Ovary (tissue), 9 donors: ENCODE measurements around the gene TMUB2. TPM values are rescaled to one million over a fixed set of nuclear protein-coding genes. Genes with fewer than 3 reads are reported as not detected.

Experiments
- DNase-seq, 5 donors: peaks; one replicate each; pipeline ENCODE4 v3.0.0-alpha.2; 2019 to 2020
- H3K27ac ChIP-seq, 2 donors: fragments of 200-600 bp; one replicate each; pipeline versions ENCODE4 v1.5.1 to v1.8.0; 2019 to 2022
- H3K27me3 ChIP-seq: fragments of 200-600 bp; one replicate; pipeline ENCODE4 v1.8.0; 2022
- H3K36me3 ChIP-seq: fragments of 200-600 bp; sonication (generic); one replicate; pipeline ENCODE4 v1.5.1; 2019
- H3K4me1 ChIP-seq: one replicate; pipeline ENCODE4 v1.8.1; 2013; ENCODE audit warnings: mild to moderate bottlenecking, moderate library complexity; ENCODE audit not compliant: insufficient read depth
- H3K4me3 ChIP-seq: fragments of 200-600 bp; sonication (generic); one replicate; pipeline ENCODE4 v1.5.1; 2017
- H3K9me3 ChIP-seq, 2 donors: fragments of 200-600 bp in 1 of 2; sonication (generic) in 1 of 2; one replicate each; pipeline versions ENCODE4 v1.5.1 to v1.8.1; 2013 to 2019; ENCODE audit warnings: mild to moderate bottlenecking in 1 of 2, moderate library complexity in 1 of 2
- EP300 ChIP-seq: sonication (generic); formaldehyde crosslinking; IDR thresholded peaks from one replicate; pipeline ENCODE4 v1.6.1; 2017; ENCODE audit warnings: antibody characterized with exemption
- POLR2A ChIP-seq: fragments of 450-650 bp; IDR thresholded peaks from one replicate; pipeline ENCODE4 v1.6.1; 2017; ENCODE audit warnings: antibody characterized with exemption, mild to moderate bottlenecking, moderate library complexity
- WGBS, 3 donors: extraction: QIAGEN DNeasy Blood & Tissue Kit in 1 of 3; methylation state at CpG; one replicate each; pipeline versions ENCODE4 v1.1.5 to v1.1.7; 2013 to 2017; 5-methylcytosine and 5-hydroxymethylcytosine counted together
- intact Hi-C, 4 donors: fragments of 100-400 bp; cut with DNase I; formaldehyde crosslinking; loops; one replicate each; pipeline versions ENCODE4 v1.11.0 to v1.15.1; 2022 to 2023
- polyA plus RNA-seq, 2 donors: library from polyadenylated mRNA; stranded (reverse); fragments of 200-250 nt in 1 of 2; fragments of 350-450 nt in 1 of 2; fragmentation: Illumina TruSeq in 1 of 2; extraction: RNeasy Lipid Tissue Mini Kit (QIAGEN cat#74804) in 1 of 2; gene quantifications; one replicate each; pipeline ENCODE4 v1.2.3, GENCODE V29; 2013 to 2014
- total RNA-seq, 7 donors: library from RNA; depleted of rRNA in 2 of 7; stranded (reverse); fragments of >200 nt in 2 of 7; fragmentation: NEBNext Ultra II Directional in 3 of 7; extraction: Animal tissue kit (Norgen Biotek cat#: 25700) in 3 of 7; gene quantifications; one replicate each; pipeline versions ENCODE4 v1.1.0 to v1.2.4, GENCODE V29; 2016 to 2023
- TF ChIP-seq, protein P1 (sequence below), 3 donors: fragments of 450-650 bp in 2 of 3; fragments of 200-600 bp in 1 of 3; IDR thresholded peaks; one replicate each; pipeline versions ENCODE4 v1.5.1 to v1.8.0; 2016 to 2022; ENCODE audit warnings: antibody characterized with exemption in 3 of 3, mild to moderate bottlenecking in 1 of 3
- donor health status: DM: no; HTN: no; CAD: no; lungs with moderate emphysema.
- donor health status: DM: no; HTN: no; CAD: no.
- donor health status: Bipolar disorder and iron deficiency.
- donor health status: DM: yes; HTN: yes; CAD: no.
- donor health status: DM: no; HTN: no; CAD: no.
- donor health status: DM: yes; HTN: yes; CAD: no.

Gene TMUB2
- total and polyA plus RNA-seq, 9 donors = 18.7 to 37.0 (median 28.6) TPM

- no peaks in the 10 kb centered on the region for H3K4me1 ChIP-seq
- WGBS, 3 donors = 5 to 7% (median 5%) methylated on average over 28 to 36 of the region's 36 CpGs
- H3K4me3 ChIP-seq = peak overlapping the region; percentile 83
- intact Hi-C loops = loop anchor here in 1 of 4 donors (10.0 kb wide), 1 partner anchor 154 kb away; no protein-coding TSS in a partner anchor
- H3K27me3 ChIP-seq = no peaks in the 10 kb centered on the region
- peak in 1 of 5 donors; percentile 49 for DNase-seq
- TF ChIP-seq POLR2A = peak; percentile 25
- no peak for TF ChIP-seq EP300
- TF ChIP-seq, protein P1, sequence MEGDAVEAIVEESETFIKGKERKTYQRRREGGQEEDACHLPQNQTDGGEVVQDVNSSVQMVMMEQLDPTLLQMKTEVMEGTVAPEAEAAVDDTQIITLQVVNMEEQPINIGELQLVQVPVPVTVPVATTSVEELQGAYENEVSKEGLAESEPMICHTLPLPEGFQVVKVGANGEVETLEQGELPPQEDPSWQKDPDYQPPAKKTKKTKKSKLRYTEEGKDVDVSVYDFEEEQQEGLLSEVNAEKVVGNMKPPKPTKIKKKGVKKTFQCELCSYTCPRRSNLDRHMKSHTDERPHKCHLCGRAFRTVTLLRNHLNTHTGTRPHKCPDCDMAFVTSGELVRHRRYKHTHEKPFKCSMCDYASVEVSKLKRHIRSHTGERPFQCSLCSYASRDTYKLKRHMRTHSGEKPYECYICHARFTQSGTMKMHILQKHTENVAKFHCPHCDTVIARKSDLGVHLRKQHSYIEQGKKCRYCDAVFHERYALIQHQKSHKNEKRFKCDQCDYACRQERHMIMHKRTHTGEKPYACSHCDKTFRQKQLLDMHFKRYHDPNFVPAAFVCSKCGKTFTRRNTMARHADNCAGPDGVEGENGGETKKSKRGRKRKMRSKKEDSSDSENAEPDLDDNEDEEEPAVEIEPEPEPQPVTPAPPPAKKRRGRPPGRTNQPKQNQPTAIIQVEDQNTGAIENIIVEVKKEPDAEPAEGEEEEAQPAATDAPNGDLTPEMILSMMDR (IDR thresholded peaks at IDR 0.05) = no peak
- H3K9me3 ChIP-seq = no peaks in the 10 kb centered on the region
- H3K27ac ChIP-seq = peak overlapping the region; percentile 54 to 95
- no peaks in the 10 kb centered on the region for H3K36me3 ChIP-seq
Observed at GRCh38 chr17:44200478-44201155, 13.8 kb downstream of the TMUB2 start.

GRCh38 chr17:44202756-44203155 lies 16.0 kb downstream of the TMUB2 start:
- Histone ChIP-seq H3K4me3 (no peak overlapping the region), H3K4me1 (no peaks in the 10 kb centered on the region), H3K27me3 (no peaks in the 10 kb centered on the region), H3K27ac (no peak overlapping the region), H3K36me3 (no peaks in the 10 kb centered on the region), H3K9me3 (no peaks in the 10 kb centered on the region)
- WGBS, 3 donors = 77 to 86% (median 81%) methylated on average over 4 of the region's 4 CpGs
- TF ChIP-seq, protein P1 (IDR thresholded peaks at IDR 0.05) = no peak
- TF ChIP-seq EP300 (no peak), POLR2A (no peak)
- peak in 1 of 5 donors; percentile 17 for DNase-seq
- intact Hi-C loops = loop anchor here in 1 of 4 donors (10.0 kb wide), 1 partner anchor 152 kb away; no protein-coding TSS in a partner anchor

DNA sequence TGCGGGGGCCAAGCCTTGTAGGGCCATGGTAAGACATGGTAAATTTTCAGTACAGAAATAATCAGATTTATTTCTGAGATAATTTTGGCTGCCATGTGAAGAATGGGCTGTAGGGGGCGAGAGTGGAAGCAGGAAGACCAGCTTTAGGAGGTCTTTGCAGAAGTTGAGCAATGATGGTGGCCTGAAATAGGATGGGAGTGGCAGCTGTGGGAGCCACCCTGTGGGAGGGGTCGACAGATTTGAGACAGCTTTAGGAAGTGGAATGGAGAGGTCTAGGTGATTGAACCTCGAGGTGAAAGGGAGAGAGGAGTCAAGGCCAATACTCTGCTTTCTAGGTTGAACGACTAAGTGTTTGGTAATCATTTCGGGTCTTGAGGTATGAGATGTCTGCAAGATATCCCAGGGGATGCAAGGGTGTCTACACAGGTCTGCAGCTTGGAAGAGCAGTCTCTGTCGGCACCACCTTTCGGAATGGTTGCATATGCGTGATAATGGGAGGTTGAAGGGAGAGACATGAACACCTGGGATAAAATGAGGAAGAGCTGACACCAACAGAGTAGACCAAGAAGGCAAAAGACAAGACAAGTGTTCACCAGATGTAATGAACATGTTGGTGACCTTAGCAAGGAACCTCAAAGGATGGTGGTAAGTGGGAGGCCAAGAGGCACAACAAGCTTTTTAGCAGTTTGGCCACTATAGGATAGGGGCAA lies 17.1 kb downstream of the TMUB2 start:
- H3K27ac ChIP-seq = no peak overlapping the region

GRCh38 chr17:44204441-44204882 lies 17.7 kb downstream of the TMUB2 start:
- H3K36me3 ChIP-seq = no peaks in the 10 kb centered on the region
- DNase-seq = peak in 2 of 5 donors; percentile 53 to 55
- TF ChIP-seq POLR2A = no peak
- TF ChIP-seq, protein P1 (IDR thresholded peaks at IDR 0.05) = no peak
- no peak for TF ChIP-seq EP300
- no peak overlapping the region for H3K4me3 ChIP-seq
- no peak overlapping the region for H3K27ac ChIP-seq
- WGBS, 3 donors = 33 to 35% (median 35%) methylated on average over 5 of the region's 5 CpGs
- intact Hi-C loops = loop anchor here in 1 of 4 donors (10.0 kb wide), 1 partner anchor 150 kb away; no protein-coding TSS in a partner anchor
- no peaks in the 10 kb centered on the region for H3K9me3 ChIP-seq
- no peaks in the 10 kb centered on the region for H3K27me3 ChIP-seq
- no peaks in the 10 kb centered on the region for H3K4me1 ChIP-seq

More for the DNA sequence above, 17.1 kb downstream of the TMUB2 start:
- no peak for DNase-seq
- Histone ChIP-seq H3K27me3 (no peaks in the 10 kb centered on the region), H3K36me3 (no peaks in the 10 kb centered on the region), H3K9me3 (no peaks in the 10 kb centered on the region), H3K4me3 (no peak overlapping the region), H3K4me1 (no peaks in the 10 kb centered on the region)
- no peak for TF ChIP-seq POLR2A
- TF ChIP-seq, protein P1 (IDR thresholded peaks at IDR 0.05) = no peak
- no peak for TF ChIP-seq EP300
- intact Hi-C loops = loop anchor here in 1 of 4 donors (10.0 kb wide), 1 partner anchor 151 kb away; no protein-coding TSS in a partner anchor
- 53 to 58% (median 57%) methylated on average over 9 of the region's 9 CpGs for WGBS, 3 donors
